ENCODE measurements around the gene ARFRP1.
A peak's percentile ranks its signal among the peaks of the same experiment; 100 is the strongest.

ARFRP1 gene

GRCh38 chr20:63701329-63702035 is 6.3 kb downstream of the ARFRP1 start:
- peak; percentile 50 for DNase-seq

DNA sequence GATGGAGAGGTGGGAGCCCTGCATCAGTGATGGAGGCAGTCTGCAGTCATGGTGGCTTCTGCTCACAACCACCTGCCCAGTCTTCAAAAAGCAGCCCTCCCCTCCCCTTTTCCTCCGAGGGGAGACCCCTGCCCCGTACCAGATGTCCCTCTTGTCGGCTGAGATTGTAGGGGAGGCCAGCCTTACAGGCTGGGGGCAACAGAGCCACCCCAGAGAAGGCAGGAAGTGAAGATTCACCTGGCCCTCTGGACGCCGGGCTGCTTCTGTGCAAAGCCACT is 6.8 kb downstream of the ARFRP1 start:
- DNase-seq: no peak

- peak; percentile 56 for DNase-seq
These were observed 7.4 kb downstream of the ARFRP1 start for GRCh38 chr20:63700199-63701050.

DNA sequence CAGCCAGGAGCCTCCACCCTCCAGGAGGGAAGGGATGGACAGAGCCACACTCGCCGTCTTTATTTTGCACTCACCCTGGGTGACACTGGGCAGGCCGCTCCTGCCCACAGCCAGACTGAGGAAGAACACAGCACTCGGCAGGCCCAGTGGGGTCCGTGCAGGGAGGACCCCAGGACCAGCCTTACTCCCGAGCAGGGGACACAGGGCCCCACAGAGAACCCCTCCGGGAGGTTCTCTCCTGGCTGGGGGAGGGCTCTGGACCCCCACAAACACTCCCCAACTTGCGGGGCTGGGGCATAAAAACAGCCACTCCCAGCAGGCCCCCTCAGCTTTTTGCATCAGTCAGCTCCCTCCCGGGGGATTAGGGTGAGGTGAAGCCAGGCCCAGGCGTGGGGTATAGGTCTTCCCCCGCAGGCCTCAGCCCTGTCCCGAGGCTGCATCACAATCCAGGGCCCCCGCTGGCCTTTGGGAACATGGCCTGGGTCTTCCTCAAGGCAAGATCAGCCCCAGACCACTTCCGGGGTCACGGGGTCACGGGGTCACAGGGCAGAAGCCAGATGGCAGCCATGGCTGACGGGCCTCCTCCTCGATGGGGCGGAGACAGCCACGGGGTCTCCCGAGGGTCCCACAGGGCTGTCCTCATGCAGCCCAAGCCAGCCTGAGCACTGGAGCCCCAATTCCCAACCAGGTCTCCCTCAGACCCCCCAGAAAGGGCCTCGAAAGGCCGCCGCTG is 8.1 kb downstream of the ARFRP1 start:
- DNase-seq: peak; percentile 46

DNA sequence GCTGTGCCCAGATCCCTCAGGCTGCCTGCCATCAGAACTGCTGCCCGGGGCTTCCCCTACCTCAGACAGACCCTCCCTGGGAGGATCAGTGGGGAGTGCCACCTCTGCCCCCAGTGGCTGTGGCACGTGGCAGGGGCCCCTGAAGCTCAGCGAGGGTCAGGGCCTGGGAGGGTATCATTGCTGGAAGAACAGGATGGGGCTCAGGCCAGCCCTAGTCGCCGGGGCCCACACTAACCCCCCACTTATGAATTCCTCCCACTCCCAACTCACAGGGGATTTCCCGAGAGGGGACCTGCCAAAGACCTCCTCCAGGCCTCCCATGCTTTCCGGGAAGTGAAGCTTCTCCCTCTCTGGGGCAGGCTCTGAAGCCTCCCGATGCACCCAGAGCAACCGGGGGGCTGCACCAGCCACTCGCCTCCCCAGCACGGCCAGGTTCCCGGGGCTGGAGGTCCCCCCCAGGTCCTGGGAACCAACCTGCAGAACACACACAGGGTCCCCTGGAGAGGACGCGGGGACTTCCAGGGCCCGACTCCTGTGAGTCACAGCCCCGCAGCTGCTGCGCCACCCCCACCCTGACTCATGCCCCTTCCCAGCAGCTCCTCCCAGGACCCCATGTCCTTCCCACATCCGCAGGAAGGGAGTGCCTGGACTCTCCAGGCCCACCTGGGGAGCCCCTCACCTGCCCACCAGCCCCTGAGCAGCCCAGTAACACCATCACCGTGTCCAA is 8.9 kb downstream of the ARFRP1 start:
- DNase-seq: peak; percentile 85

- peak; percentile 49 for DNase-seq
These were observed 9.8 kb downstream of the ARFRP1 start for GRCh38 chr20:63697868-63698545.

GRCh38 chr20:63697357-63697867 is 10.4 kb downstream of the ARFRP1 start:
- DNase-seq: peak; percentile 54

GRCh38 chr20:63696628-63697356 is 11.0 kb downstream of the ARFRP1 start, which contains the start of gene TNFRSF6B:
TNFRSF6B (plus strand) TSS chr20:63696652; CDS start chr20:63696768, 116 bp downstream.
- DNase-seq: peak; percentile 79

GRCh38 chr20:63696306-63696627 is 11.5 kb downstream of the ARFRP1 start:
- DNase-seq: peak; percentile 80

GRCh38 chr20:63695424-63696305 is 12.1 kb downstream of the ARFRP1 start:
- DNase-seq: no peak

GRCh38 chr20:63694584-63695423 is 13.0 kb downstream of the ARFRP1 start:
- DNase-seq: no peak

DNA sequence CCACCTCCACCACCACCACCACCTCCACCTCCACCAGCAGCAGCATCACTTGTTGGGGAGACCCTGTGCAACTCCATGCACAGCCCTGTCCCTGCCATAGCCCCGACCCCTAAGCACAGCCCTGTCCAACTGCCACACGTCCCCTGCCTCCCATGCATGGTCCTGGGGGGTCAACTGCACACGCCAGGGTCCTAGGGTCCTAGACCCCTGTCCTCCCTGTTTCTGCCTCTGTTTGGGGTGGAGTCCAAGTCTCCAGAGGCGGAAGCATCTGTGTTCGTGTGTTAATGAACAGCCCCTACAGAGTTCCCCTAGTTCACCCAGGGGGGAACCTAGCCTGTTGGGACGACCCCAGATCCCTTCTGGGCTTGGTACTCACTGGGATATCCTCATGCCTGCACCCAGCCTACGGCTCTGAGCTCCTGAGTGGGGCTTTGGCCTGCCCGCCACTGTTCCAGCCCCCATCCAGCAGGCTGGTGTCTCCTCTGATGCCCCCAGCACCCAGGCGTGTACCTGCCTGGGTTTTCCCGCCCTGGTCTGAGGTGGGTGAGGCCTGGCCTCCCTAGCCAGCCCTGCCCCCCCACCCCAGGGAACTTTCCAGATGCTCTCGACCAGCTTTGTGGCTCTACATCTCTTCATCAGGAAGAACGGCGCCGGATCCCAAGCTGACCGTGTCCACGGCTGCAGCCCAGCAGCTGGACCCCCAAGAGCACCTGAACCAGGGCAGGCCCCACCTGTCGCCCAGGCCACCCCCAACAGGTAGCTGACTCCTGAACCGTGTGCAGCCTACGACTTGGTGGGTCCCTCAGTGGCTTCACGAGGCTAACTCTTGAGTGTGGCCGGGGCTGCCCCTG is 13.8 kb downstream of the ARFRP1 start:
- no peak for DNase-seq

DNA sequence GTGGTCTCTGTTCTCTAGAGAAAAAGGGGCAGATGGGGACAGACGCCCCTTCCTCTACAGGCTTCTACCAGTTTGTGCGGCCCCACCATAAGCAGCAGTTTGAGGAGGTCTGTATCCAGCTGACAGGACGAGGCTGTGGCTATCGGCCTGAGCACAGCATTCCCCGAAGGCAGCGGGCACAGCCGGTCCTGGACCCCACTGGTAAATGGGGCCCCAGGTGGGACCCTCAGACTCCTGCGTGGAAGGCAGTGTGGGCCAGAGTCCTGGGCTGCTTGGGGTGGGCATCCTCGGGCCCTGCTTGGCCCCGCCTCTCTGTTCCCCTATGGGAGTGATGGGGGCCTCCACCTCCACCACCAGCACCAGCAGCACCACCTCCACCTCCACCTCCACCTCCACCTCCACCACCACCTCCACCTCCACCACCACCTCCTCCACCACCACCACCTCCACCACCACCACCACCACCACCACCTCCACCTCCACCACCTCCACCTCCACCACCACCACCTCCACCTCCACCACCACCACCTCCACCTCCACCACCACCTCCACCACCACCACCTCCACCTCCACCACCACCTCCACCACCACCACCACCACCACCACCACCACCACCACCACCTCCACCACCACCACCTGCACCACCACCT is 14.6 kb downstream of the ARFRP1 start:
- DNase-seq: no peak

DNA sequence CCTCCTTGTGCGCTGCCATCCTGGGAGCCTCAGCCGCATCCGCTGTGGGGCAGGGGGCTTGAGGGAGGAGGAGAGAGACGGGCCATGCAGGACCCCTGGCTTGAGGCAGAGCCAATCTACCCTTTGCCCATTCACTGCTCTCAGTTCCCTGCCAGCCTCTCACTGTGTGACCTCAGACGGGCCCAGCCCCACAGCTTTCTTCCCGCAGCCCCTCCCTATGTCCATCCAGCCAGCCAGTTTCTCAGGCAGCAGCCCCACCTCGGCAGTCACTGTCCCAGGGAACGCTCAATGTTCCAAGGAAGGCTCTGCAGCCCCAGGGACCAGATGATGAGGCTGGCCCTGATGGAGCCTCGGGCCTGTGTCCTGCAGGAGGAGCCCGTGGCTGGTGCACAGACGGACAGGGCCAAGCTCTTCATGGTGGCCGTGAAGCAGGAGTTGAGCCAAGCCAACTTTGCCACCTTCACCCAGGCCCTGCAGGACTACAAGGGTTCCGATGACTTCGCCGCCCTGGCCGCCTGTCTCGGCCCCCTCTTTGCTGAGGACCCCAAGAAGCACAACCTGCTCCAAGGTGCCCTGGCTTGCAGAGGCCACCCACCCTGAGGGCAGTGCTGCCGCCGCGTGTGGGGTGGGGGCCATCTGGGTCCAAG is 15.2 kb downstream of the ARFRP1 start:
- no peak for DNase-seq

- DNase-seq: no peak
These were observed 15.9 kb downstream of the ARFRP1 start for GRCh38 chr20:63691711-63692435.

GRCh38 chr20:63690898-63691710 is 16.7 kb downstream of the ARFRP1 start:
- no peak for DNase-seq
